Skin of body (tissue), 2 donors: Measurements from ENCODE around the gene NDUFV1. TPM values are rescaled to one million over a fixed set of nuclear protein-coding genes. Genes with fewer than 3 reads are reported as not detected.

Experiments used
- DNase-seq: peaks from one replicate; lab custom pipeline; 2025; lab: John Stamatoyannopoulos, UW
- total RNA-seq: library from RNA; depleted of rRNA; stranded (reverse); fragments of >200 nt; gene quantifications from one replicate; pipeline ENCODE4 v1.2.3, GENCODE V29; 2014

Gene NDUFV1
- total RNA-seq, 1 donor from 2014 or later: 121 TPM

DNA sequence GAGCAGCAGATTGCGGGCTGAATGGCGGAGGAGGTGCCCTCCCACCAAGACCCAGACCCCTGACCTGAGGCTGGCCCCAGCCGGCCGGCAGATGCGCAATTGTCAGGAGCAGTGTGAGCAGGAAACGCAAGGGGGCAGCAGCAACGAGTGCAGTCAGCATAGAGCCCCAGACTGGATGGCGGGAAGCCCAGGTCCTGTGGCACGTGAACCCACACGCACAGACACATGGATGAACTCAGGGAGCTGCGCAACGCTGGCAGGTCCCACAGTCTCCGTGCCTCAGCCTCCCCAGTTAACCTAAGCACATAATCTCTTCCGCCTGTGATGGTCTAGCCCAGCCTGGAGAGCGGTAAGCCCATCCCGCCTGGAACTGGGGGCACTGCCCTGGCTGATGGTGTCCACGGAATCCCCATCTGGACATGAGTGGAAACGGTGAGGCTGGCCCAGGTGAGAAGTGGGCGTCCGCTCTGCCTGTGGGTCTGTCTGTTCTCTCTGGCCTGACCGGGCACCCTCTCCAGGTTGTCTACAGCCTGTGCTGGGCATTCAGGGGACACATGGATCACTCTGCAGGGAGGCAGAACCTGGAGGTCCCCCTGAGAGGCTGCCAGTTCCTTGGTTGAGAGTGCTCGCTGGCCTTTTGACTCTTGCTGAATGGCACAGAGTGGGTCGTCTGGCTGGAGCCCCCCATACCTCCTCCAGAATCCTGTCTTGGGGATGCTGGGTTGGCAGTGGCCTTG is 33.5 kb downstream of the NDUFV1 start:
- DNase-seq: peak; percentile 13

DNA sequence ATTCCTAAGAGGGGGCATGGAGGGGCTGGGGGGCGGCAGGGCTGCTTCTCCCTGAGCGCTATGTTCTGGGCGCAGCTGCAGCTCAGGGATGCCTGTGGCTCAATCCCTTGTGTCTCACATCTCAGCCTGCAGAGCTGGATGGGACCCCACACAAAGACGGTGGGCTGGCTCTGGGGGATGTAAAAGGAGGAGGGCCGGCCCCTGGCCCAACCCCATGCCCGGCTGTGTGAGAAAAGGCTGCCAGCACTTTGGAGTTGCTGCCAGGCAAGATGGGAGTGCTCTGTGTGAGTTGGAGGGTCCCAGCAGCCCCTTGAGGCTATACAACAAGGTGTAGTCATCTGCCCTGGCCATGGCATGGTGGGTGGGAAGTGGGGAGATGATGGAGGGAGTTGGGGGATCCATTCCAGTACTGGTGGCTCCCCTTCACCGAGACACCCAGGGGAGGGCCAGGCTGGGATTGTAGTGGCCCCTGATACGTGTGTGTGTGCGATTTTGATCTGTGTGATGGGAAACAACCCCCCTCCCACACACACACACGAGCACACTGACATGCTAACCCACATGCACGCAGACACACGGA is 34.1 kb downstream of the NDUFV1 start:
- no peak for DNase-seq

DNA sequence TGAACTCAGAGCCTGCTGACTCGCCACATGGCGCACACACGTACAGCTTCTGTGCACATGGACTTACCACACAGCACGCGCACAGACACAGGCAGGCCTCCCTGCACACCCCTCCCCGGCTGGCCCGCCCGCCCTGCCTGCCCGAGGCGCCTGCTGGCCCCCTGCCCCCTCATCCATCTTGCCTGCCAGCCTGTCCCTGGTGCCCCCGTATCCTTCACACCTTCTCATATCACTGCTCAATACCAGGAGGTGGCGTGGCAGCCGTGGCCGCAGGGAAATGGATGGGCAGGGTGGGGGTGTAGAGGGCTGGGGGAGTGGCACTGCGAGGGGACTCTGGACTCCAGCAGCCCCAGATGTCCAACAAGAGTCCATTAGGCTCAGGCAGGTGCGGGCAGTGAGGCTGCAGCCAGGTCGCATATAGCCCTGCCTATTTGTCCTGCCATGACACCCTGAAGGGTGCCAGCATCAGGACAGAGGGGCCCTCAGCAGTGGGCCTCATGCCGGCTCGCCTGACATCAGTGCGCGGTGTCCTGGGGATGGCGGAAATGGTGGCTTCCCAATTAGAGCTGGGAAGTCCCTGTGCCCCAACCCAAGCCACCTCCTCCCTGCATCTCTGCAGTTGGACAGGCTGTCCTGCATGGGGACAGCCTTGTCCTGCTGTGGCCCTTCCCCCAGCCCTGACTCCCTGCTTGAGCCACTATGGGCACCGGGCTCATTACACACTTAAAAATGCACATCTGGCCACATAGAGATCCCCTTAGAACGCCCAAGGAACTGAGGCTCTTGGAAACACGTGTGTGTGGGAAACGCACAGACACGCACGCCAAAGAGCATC is 34.8 kb downstream of the NDUFV1 start:
- peak; percentile 62 for DNase-seq

DNA sequence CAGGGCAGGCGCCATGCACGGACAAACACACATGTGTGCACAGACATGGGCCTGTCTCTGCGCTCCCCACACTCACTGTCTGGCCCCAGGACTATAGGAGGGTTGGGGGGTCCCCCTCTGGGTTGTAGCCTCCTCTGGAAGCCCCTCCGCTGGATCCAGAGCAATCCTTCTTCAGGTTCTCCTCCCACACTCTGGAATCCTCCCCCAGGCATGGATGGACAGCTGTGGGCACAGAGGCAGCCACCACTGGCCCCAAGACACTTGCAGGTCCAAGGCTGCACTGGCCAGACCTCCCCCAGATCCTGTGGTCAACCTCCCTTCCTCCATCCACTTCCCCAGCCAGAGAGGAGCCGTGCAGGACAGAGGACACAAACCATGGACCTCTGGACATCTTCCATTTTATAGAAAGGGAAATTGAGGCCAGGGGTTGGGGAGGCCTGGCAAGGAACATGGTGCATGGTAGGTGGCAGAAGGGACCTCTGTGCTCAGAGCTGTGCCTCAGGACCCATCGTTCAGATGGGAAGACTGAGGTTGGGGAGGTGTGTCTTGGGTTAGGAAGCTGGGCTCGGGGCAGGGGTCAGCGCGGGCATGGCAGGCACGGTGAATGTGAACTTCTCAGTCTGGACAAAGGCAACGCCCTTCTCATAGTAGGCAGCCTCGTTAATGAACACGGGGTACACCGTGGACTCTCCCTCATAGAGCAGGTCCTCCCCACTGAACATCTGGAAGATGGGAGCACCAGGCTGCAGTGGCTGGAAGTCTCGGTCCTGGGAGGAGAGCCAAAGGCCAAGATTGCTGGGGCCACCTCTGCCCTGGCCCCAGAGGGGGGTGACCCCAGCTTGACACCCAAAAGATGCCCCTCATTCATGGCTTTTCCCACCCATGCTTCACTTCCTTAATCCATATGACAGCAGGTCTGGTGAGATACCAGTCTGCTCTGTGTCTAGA is 35.7 kb downstream of the NDUFV1 start:
- no peak for DNase-seq

DNA sequence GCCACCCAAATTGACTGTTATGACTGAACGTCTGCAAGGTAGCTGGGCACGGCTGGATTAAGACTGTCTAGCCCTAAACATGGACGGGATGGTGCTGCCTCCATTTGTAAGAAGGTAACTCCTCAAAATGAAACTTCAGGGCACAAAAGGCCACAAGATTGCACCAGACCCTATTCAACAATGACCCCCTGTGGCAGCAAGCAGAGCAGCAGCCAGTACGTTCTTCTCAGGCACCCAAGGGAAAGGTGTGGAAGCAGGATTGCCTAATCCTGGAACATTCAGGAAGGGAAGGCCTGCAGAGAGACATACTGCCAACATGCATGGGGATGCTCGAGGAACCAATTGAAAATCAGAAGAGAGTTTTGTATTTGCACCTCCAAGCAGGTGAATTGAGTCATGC is 37.3 kb downstream of the NDUFV1 start:
- DNase-seq: no peak

DNA sequence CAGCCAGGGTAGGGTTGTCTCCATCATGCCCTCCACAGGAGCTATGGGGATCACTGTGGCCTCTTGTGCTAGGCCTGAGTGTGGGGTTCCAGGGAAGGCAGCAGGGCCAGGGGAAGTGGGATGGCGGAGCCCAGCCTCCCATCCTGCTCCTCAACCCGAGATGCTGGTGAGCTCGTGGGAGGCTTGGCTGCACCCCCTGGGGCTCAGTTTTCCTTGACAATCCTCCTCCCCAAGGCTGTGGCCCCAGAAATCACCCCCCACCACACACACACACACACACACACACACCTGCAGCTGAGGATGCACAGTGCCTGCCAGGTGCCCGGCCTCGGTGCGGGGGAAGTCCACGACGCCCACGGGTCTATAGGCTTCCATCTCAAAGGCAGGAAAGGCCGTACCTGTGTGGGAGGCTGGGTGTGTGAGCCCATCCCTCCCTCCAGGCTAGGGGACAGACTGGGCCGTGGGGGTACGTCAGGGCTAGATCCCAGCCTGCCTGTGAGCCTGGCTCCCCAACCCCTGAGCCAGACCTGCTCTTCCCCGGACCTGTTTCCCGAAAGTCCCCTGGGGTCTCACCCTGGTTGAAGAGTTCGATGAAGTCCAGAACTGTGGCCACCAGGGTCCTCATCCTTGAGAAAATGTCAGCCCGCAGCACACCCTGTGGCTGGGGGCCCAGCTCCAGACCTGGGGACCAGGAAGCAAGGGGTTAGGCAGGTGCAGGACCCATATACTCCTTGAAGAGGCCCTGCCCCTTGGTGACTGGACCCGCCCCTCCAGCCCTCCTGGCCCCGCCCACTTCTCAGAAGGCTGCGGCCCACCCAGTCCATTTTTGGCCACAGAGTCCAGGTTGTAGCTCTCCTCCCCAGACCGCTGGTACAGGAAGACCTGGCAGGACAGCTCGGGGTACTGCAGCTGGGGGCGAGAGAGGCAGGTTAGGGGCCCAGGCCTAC is 38.0 kb downstream of the NDUFV1 start:
- DNase-seq: no peak

DNA sequence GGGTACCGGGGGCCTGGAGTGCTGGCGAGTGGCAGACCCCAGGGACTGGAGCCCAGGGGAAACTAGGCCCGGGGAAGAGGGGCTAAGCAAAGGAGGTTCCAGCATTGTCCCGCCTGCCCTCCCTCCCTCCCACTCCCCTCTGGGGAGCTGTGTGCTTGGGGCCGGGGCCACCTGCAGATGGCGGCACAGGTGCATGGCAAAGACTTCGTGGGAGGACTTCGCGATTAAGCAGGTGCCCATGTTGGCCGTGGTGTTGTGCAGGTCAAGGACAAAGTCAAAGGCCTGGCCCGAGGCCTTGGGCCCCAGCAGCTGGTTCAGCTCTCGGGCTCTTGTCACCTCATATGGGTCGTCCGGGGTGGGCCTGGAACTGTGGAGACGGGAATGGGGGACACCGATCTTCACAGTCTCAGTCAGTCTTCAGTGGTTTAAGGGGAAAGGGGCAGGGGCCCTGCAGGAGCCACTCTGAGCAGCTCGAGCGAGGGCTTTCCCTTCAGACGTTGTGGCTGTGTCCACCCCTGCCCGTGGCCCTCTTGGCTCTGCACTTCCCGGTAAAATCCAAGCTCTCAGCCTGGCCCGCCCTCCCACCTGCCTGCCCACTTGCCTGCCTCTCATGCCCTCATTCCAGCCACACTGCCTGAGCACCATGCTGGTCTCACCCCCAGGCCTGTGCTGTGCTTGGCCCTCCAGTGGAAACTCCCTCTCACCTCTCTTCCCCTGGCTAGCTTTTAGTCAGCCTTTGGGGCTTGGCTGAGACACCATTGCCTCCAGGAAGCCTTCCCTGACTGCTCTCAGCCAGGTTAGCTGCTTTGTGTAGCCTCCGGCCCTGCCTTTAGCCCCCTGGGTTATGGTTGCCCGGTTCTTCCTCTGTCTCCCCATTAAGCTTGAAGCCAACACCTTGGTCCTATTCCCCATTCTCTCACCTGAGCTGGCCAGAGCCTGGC is 39.1 kb downstream of the NDUFV1 start:
- no peak for DNase-seq

DNA sequence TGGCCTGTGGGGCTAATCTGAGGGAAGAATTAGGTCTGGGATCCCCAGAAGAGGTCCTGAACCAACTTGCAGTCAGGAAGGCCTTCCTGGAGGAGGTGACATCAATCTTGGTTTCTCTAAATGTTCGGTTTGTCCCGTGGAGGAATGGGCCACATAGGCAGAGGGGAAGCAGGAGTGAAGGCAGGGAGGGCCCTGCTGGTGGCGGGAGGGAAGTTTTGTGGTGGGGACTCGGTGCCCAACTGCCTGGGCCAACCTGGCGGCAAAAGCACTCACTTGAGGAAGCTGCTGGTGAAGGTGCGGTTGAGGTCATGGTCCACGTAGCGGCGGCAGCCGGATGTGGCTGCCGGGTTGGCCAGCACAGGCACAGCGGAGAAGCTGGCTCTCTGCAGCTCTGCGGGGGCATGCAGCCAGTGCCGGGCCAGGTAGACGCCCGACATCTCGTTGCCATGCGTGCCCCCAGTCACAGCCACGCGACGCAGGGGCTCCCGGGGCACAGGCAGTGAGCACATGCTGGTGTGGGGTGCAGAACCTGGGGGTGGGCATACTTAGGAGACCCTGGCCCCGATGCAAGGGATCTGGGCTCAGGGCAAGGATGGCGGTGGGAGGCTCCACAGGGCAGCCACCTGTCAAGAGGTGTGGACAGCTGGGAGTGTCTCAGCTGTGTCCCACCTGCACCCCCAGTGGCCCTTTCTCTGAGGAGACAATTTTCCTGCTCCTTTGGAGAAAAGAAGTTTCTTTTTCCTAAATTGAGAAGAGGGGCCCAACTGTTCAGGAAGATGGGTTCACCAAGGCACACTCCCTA is 40.0 kb downstream of the NDUFV1 start:
- no peak for DNase-seq

DNA sequence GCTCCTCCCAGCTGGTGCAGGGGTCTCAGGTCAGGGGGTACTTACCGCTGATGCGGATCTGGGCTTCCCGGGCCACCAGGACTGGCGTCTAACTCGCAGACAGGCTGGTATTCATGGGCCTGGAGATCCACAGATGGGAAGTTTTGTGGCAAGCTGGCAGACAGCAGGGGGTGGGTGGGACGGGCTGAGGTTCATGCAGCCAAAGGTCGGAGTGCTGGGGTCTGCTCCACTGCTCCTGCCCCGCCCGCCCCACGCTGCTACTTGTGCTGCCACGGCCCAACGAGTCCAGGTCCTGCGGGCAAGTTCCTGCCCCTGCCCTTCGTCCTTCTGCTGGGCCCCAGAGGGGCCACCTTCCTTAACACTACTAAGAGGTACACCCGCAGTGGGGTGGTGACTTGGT is 40.7 kb downstream of the NDUFV1 start:
- DNase-seq: no peak

DNA sequence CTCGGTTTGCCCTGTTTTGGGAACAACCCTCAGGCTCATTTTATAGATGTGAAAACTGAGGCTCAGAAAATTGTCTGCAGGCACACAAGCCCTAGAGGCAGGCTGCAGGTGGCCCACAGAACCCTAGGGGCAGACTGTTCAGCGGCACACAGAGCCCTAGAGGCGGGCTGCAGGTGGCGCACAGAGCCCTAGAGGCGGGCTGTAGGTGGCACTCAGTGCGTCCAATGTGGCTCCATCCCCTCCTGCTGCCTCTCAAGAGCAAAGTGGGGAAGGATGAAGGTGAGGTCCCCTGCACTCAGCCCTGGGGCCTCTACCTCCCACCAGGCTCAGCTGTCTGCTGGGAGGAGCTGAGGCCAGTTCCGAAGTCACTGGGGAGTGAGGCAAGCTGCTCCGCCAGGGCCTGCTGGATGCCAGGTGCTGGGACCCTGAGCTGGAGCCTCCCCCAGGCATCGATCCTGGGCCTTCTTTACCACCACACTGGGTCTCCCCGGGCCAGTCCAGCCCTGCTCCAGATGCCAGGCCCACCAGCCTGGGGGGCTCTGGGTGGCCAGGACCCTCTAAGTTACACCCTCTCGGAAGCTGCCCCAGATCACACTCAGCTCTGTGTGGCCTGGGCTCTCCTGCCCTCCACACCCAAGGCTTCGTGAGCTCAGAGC is 41.5 kb downstream of the NDUFV1 start:
- DNase-seq: no peak

DNA sequence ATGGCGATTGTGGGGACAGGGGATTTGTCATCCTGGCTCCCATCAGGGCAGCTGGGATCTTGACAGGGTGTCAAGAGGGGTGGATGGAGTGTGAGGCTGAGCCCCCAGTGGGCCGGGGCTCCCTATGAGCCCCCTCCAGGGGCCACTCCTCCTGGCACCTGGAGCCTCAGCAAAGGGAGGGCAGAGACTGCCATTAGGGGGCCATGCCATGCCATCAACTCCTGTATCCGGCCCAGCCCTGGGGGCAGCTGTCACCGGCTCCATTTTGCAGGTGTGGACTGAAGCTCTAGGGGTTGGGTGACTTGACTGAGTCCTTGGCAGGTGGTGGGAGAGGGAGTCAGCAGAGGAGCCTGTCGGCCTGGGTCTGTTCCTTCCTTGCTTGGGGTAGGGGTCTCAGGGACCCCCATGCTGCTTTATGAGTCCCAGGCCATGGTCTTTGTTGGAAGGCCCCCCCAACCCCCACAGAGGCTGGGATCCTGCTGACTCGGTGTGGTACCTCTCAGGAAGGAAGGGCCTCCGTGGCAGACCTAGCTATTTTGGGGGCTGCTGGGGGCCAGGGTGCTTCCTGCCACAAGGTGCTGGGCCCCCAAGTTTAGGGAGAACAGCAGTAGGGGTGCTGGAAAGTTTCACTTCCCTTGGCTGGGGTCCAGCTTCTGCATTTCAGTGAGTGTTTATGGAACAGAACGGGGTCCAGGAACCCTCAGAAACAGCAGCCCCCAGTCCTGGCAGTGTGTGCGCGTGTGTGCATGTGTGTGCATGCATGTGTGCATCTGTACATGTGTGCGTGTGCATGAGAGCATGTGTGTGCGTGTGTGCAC is 42.3 kb downstream of the NDUFV1 start:
- DNase-seq: no peak

DNA sequence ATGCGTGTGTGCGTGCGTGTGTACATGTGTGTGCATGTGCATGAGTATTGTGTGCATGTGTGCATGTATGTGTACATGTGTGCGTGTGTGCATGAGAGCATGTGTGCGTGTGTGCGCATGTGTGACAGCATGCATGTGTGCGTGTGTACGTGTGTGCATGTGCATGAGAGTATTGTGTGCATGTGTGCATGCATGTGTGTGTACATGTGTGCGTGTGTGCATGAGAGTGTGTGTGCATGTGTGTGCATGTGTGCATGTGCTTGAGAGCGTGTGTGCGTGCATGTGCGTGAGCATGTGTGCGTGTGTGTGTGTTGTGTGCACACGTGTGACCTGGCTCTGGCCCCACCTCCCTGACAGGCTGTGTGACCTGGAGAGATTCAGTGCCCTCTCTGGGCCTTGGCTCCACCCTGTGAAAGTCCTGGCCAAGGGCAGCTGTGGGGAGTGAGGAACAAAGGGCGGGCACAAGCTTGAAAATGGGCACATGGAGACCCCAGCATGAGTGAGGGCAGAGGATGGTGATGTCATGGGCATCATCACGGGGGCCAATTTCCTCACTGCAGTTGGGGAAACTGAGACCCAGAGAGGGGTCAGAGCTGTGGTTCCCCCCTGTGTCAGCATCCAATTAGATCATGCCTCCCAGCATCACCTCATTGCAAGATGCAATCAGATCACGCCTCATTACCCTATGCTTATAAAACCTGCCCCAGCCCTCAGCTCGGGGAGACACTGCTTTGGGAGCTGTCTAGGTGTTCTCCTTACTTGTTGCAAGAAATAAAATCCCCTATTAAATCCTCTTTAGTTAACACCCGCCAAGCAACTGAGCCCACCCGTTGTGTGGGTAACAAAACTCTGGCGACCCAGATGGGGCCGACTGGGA is 43.1 kb downstream of the NDUFV1 start:
- no peak for DNase-seq

DNA sequence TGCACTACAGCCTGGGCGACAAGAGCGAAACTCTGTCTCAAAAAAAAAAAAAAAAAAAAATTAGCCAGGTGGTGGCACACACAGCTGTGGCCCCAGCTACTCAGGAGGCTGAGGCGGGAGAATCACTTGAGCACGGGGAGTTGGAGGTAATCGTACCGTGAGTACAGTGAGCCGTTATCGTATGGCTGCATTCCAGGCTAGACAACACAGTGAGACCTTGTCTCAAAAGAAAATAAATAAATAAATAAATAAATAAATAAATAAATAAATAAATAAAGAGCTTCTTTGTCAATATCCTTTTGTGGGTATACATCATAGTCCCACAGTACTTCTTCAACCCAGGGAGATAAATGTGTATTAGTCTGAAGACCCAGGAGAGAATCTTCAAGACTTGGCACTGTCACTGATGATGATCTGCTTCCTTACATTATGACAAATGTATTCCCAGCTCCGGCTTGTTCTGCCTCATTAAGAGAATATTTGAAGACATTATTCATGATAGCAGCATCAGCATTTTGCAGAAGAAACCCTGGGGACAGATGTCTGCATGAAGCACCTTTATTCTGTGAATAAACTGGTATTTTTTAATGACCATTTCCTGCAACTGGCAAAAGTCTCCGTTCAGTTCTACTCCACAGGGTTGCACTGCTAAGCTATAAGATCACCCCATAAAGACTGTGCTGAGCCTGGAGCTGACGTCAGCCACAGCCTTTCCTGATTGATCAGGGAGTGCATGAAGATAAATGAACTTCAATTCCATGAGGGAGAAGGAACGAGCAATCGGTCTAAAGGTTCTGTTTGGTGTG is 45.4 kb downstream of the NDUFV1 start:
- DNase-seq: no peak

DNA sequence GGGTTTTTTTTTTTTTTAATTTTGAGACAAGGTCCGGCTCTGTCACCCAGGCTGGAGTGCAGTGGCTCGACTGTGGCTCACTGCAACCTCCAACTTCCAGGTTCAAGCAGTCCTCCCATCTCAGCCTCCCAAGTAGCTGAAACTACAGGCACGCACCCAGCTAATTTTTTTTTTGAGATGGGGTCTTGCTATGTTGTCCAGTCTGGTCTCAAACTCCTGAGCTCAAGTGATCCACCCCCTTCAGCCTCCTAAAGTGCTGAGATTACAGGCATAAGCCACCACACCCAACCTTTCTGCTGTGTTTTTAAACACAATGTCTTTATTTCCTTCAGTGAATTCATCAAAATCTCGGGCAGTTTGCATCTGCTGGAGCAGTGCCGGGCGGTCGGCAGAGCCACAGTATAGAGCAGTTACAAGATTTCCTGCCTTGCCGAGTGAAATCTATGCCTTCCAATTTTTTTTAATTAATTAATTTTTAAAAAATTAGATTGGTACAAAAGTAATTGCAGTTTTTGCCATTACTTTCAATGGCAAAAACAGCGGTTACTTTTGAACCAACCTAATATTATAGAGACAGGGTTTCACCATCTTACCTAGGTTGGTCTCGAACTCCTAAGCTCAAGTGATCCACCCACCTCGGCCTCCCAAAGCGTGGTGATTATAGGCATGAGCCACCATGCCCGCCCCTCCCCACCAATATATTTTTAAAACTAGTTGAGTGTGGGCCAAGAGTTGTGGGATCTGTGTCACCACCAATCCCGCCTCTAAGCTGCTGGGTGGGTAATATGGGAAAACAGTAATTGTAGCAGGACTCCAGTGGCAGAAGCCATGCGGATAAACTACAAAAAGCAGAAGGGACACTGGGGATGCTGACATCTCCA is 46.5 kb downstream of the NDUFV1 start:
- DNase-seq: no peak
